HG03439 (cell line): ENCODE data around the gene C10orf67.
A peak's percentile ranks its signal among the peaks of the same experiment; 100 is the strongest.
"Not testable (repeated sequence)": the region's sequence is repeated elsewhere in the genome, so short reads cannot be mapped to it uniquely, and the experiment has no call there.

Source experiments
- ATAC-seq: cut with Tn5 transposase; IDR thresholded peaks from one replicate; pipeline ENCODE4 v1.9.1; 2021; ENCODE audit warnings: mild to moderate bottlenecking, moderate library complexity; ENCODE audit not compliant: unreplicated experiment

The C10orf67 gene

GRCh38 chr10:23344241-23344841 lies at the start of gene C10orf67:
Gene C10orf67, minus strand, starts transcription at chr10:23344797. Its CDS starts 23 bp downstream, at chr10:23344774.
- no peak for ATAC-seq

GRCh38 chr10:23391821-23392220 lies 47.2 kb upstream of the C10orf67 start:
- ATAC-seq, result no peak

GRCh38 chr10:23390809-23391208 lies 46.2 kb upstream of the C10orf67 start:
- ATAC-seq, result no peak

- not testable (repeated sequence) for ATAC-seq
Measured at GRCh38 chr10:23390408-23390807, 45.8 kb upstream of the C10orf67 start.

- not testable (repeated sequence) for ATAC-seq
Measured at GRCh38 chr10:23387516-23387915, 42.9 kb upstream of the C10orf67 start.

GRCh38 chr10:23386052-23386451 lies 41.5 kb upstream of the C10orf67 start:
- ATAC-seq, result no peak

GRCh38 chr10:23384364-23384763 lies 39.8 kb upstream of the C10orf67 start:
- ATAC-seq, result no peak

- ATAC-seq, result no peak
Measured at GRCh38 chr10:23383637-23384036, 39.0 kb upstream of the C10orf67 start.

GRCh38 chr10:23381298-23382040 lies 36.9 kb upstream of the C10orf67 start:
- ATAC-seq, result no peak

GRCh38 chr10:23379686-23380085 lies 35.1 kb upstream of the C10orf67 start:
- ATAC-seq, result no peak

GRCh38 chr10:23376229-23376655 lies 31.6 kb upstream of the C10orf67 start:
- no peak for ATAC-seq

GRCh38 chr10:23375366-23375765 lies 30.8 kb upstream of the C10orf67 start:
- ATAC-seq, result no peak

GRCh38 chr10:23373156-23373555 lies 28.6 kb upstream of the C10orf67 start:
- ATAC-seq, result no peak

GRCh38 chr10:23371073-23371472 lies 26.5 kb upstream of the C10orf67 start:
- ATAC-seq, result no peak

- no peak for ATAC-seq
Measured at GRCh38 chr10:23370106-23370505, 25.5 kb upstream of the C10orf67 start.

- ATAC-seq, result peak; percentile 58
Measured at GRCh38 chr10:23368816-23369640, 24.4 kb upstream of the C10orf67 start.

- ATAC-seq, result no peak
Measured at GRCh38 chr10:23367896-23368595, 23.4 kb upstream of the C10orf67 start.

GRCh38 chr10:23365417-23366030 lies 20.9 kb upstream of the C10orf67 start:
- peak; percentile 57 for ATAC-seq

- ATAC-seq, result no peak
Measured at GRCh38 chr10:23364378-23364777, 19.8 kb upstream of the C10orf67 start.

- ATAC-seq, result no peak
Measured at GRCh38 chr10:23363793-23364135, 19.2 kb upstream of the C10orf67 start.
